Brain microvascular endothelial cell (primary cell): Measurements from ENCODE around the gene CNTRL.
A peak's percentile ranks its signal among the peaks of the same experiment; 100 is the strongest.

Experiments
- DNase-seq: peaks from one replicate; pipeline ENCODE4 v3.0.0-alpha.2; 2020
- H3K27ac ChIP-seq: fragments of 250-450 bp; sonication (Bioruptor Pico); 2 replicates; pipeline ENCODE4 v1.5.1; 2020; ENCODE audit warnings: mild to moderate bottlenecking, moderate library complexity
- H3K27me3 ChIP-seq: fragments of 250-450 bp; sonication (Bioruptor Pico); replicated peaks from 2 replicates; pipeline ENCODE4 v1.5.1; 2020; ENCODE audit warnings: mild to moderate bottlenecking
- H3K36me3 ChIP-seq: fragments of 250-450 bp; sonication (Bioruptor Pico); replicated peaks from 2 replicates; pipeline ENCODE4 v1.5.1; 2020; ENCODE audit warnings: mild to moderate bottlenecking
- H3K4me3 ChIP-seq: 2 replicates; pipeline ENCODE4 v1.5.1; 2011; ENCODE audit warnings: low read depth, mild to moderate bottlenecking, control low read depth, low read length, moderate library complexity
- in situ Hi-C: cut with HindIII; loops from 2 replicates; pipeline ENCODE4 v1.10.0; 2017; ENCODE audit warnings: low sequenced_read_pairs, low pct_ligation_motif_present
- TF ChIP-seq, protein P1 (sequence below): IDR thresholded peaks from 2 replicates; pipeline ENCODE4 v1.5.1; 2011; ENCODE audit warnings: low read depth, mild to moderate bottlenecking, moderate library complexity, low read length, control low read depth, inconsistent platforms; ENCODE audit errors: missing control alignments

CNTRL gene

DNA sequence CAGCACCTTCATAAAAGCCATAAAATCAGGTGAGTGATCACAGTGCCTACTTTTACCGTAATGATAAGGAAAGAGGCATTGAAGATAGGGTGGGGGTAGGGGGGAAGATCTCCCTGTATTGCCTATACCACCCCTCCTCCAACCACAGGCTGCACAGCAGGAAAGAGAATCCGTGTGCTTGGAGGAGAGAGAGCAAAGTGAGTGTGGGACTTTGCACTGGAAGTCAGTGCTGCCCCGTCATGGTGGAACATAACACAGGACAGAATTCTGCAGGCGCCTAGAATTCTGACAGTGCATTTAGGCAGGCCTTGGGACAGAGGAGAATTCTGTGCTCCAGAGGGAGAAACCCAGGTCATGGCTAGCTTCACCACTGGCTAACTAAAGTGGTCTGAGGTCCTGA, 21.2 kb upstream of the CNTRL start:
- DNase-seq = no peak
- H3K36me3 ChIP-seq = no peaks in the 10 kb centered on the region
- TF ChIP-seq, protein P1, sequence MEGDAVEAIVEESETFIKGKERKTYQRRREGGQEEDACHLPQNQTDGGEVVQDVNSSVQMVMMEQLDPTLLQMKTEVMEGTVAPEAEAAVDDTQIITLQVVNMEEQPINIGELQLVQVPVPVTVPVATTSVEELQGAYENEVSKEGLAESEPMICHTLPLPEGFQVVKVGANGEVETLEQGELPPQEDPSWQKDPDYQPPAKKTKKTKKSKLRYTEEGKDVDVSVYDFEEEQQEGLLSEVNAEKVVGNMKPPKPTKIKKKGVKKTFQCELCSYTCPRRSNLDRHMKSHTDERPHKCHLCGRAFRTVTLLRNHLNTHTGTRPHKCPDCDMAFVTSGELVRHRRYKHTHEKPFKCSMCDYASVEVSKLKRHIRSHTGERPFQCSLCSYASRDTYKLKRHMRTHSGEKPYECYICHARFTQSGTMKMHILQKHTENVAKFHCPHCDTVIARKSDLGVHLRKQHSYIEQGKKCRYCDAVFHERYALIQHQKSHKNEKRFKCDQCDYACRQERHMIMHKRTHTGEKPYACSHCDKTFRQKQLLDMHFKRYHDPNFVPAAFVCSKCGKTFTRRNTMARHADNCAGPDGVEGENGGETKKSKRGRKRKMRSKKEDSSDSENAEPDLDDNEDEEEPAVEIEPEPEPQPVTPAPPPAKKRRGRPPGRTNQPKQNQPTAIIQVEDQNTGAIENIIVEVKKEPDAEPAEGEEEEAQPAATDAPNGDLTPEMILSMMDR = no peak
- H3K27me3 ChIP-seq = no peaks in the 10 kb centered on the region
- no peak overlapping the region for H3K27ac ChIP-seq
- in situ Hi-C loops = no loop called here
- no peak overlapping the region for H3K4me3 ChIP-seq

DNA sequence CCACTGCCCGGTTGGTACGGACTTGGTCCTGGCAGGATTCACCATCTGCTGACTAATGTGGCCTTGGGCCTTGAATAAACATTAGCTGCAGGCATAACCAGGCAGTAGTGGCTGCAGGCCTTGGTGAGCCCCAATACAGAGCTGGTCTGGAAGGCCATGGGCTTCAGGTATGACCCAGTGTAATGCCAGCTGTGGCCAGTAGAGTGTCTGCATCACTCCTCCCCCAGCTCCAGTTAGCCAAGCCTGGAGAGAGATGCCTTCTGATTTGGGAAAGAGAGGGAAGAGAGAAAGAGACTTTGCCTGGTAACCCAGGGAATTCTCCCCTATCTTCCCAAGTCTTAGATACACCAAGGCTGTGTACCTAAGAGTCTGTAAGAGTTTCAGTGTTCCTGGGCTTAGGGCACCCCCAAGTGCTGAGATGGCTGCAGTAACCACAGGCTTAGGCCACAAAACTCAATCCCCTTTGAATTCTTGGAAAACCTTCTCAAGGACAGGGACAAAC, 19.1 kb upstream of the CNTRL start:
- in situ Hi-C loops = no loop called here
- TF ChIP-seq, protein P1 = peak; percentile 70
- no peak overlapping the region for H3K4me3 ChIP-seq
- DNase-seq = no peak
- H3K27ac ChIP-seq = no peak overlapping the region
- H3K36me3 ChIP-seq = no peaks in the 10 kb centered on the region
- no peaks in the 10 kb centered on the region for H3K27me3 ChIP-seq

DNA sequence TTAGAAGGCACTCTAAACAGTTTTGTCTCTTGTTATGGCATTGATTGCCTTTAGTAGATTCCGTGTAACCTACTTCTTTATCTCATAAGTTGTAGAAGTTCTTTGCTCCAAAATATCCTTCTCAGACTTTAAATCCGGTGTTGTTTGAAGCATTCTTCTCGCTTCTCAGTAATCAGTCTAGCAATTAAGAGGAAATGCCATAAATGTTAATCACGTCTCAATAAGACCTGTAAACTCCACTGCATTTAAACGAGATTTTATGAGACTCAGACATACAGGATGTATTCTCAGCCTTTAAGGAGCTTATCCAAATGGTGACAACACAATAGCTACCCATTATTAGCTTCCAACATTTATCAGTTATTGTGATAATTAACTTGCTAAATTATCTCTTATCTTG, 16.9 kb upstream of the CNTRL start:
- H3K27ac ChIP-seq = no peak overlapping the region
- in situ Hi-C loops = no loop called here

DNA sequence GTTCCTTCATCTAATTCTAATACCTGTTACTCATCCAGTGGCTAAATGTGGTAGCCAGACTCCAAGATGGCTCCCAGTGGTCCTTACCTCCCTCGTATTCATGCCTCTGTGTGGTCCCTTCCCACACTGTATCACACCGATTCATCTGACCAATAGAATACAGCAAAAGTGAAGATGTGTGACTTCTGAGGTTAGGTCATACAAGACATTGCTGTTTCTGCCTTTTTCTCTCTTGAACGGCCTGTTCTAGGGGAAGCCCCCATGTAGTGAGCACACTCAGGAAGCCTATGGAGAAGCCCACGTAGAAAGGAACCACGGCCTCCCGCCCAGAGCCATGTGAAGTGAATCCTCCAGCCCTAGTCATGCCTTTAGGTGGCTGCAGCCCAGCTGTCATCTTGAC, 15.2 kb upstream of the CNTRL start:
- H3K36me3 ChIP-seq = no peaks in the 10 kb centered on the region
- TF ChIP-seq, protein P1 = no peak
- H3K27ac ChIP-seq = no peak overlapping the region
- no peak for DNase-seq
- H3K4me3 ChIP-seq = no peak overlapping the region
- in situ Hi-C loops = no loop called here
- no peaks in the 10 kb centered on the region for H3K27me3 ChIP-seq

More for the DNA sequence above, 16.9 kb upstream of the CNTRL start:
- Histone ChIP-seq H3K36me3 (no peaks in the 10 kb centered on the region), H3K27me3 (no peaks in the 10 kb centered on the region), H3K4me3 (no peak overlapping the region)
- TF ChIP-seq, protein P1 = no peak
- no peak for DNase-seq

DNA sequence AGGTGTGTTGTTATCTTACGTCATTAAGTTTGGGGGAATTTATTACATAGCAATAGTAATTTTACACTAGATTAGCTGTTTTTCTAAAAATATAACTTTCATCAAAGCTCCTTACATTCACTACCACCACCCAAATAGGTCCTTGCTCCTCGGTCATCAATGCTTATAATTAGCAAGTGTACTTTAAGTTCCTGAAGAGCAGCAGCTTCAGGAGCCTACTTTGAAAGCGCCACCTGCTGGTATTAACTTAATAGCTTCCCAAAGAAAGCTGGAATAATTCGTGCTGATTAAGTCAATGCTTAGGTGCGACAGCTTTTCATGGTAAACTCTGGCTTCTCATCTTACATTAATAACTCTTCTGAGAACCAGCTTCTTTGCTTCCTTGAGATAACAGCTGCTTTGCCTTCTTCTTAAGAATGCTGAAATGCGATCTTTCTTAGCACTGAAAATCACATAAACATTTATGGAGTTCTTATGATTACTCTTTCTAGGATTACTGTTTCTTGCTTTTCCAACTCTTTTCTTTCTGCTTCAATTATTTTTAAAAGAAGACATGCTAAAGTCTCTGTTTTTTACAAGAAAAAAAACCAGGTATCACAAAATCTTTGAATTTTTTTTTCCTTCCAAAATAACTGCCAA, 14.6 kb upstream of the CNTRL start:
- no peaks in the 10 kb centered on the region for H3K36me3 ChIP-seq
- TF ChIP-seq, protein P1 = peak; percentile 79
- in situ Hi-C loops = no loop called here
- H3K27me3 ChIP-seq = no peaks in the 10 kb centered on the region
- H3K27ac ChIP-seq = no peak overlapping the region
- no peak overlapping the region for H3K4me3 ChIP-seq
- DNase-seq = peak; percentile 57

DNA sequence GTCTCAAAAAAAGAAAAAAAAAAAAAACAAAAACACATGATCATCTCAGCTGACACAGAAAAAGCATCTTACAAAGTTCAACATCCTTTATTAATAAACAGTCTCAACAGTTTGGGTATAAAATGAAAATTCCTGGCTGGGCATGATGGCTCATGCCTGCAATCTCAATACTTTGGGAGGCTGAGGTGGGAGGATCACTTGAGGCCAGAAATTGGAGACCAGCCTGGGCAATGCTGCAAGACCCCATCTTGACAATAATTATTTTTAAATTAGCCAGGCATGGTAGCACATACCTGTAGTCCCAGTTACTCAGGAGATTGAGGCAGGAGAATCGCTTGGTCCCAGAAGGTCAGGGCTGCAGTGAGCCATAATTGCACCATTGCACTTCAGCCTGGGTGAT, 7.9 kb upstream of the CNTRL start:
- TF ChIP-seq, protein P1 = no peak
- H3K27ac ChIP-seq = no peak overlapping the region
- DNase-seq = no peak
- H3K27me3 ChIP-seq = no peaks in the 10 kb centered on the region
- no peak overlapping the region for H3K4me3 ChIP-seq
- in situ Hi-C loops = no loop called here
- no peaks in the 10 kb centered on the region for H3K36me3 ChIP-seq
